Skin of body (tissue), 2 donors: Measurements from ENCODE around the gene TBC1D16. TPM values are rescaled to one million over a fixed set of nuclear protein-coding genes. Genes with fewer than 3 reads are reported as not detected.

Experiments used
- DNase-seq: peaks from one replicate; lab custom pipeline; 2025; lab: John Stamatoyannopoulos, UW
- total RNA-seq: library from RNA; depleted of rRNA; stranded (reverse); fragments of >200 nt; gene quantifications from one replicate; pipeline ENCODE4 v1.2.3, GENCODE V29; 2014

Gene TBC1D16
- total RNA-seq, 1 donor from 2014 or later: 18.3 TPM

DNA sequence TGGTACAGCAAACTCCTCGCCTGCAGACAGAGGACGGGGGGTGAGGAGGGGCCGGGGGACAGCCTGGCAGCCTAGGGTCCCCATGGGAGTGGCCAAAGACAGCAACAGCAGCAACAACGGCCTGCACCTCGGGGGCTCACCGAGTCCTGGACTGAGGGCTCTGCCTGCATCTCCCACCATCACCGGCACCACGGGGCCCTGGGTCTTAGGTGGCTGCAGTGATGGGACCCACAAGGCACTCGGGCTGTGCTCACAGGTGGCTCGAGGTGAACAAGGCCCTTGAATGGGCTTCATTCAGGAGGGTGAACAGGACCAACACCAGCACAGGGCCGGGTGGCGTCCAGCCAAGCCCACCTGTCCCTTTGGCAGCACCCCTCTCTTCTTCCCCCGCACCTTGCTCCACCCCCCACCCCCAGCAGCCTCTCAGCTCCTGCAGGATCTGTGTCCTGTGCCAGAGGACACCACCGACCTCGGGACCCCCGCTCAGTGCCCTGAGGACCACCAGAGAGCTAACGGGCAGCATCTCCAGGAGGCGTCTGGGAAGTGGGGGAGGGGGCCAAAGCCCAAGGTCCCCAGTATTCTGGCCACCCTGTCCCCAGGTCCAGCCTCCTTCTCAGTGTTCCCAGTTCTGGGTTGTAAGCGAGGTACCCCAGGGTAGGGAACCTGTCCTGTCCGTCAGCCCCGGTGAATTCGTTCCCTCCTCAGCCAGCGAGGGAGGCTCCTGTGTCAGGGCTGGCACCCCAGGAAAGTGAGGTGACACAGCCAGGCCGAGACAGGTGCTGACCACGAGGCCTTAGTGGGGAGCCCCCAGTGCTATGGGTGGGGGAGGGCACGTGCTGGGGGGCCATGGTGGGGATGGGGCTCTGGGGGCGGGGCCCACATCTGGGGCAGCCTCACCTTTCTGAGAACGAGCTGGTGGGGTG is 94.3 kb downstream of the TBC1D16 start:
- no peak for DNase-seq

- no peak for DNase-seq
Observed at GRCh38 chr17:79940459-79941087, 95.1 kb downstream of the TBC1D16 start.

- DNase-seq: no peak
Observed at GRCh38 chr17:79939755-79940458, 95.8 kb downstream of the TBC1D16 start.

GRCh38 chr17:79939094-79939435 is 96.6 kb downstream of the TBC1D16 start:
- no peak for DNase-seq

DNA sequence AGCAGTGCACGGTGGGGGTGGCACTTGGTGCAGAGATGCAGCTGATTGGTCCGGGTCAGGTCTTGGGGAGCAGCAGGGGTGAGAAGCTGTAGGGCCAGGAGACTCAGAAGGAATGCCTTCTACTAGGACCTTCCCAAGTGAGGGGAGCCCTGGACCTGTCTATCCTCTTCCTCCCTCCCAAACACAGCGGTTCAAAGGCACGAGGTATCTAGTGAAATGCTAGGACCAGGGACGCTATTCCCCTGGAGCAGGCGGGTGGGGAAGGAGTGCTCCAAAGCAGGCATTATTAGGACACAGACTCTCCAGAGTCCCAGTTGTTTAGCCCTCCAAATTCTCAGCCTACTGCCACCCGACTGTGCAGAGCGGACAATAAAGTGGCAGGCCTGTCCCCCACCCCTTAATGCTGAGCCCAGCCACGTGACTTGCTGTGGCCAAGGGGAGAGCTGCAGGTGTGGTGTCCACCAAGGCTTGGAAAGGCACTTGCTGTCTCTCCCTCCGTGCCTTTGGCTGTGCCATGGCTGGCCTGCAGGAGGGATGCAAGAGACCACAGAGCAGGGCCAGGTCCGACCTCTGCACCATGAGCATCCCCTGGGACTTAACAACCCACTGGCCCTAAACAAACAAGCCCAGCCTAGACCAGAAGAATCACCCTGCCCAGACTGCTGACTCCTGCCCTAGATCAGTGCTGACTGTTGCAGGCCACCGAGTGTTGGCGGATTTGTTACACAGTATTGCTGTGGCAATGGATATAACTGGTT is 97.2 kb downstream of the TBC1D16 start:
- DNase-seq: no peak

DNA sequence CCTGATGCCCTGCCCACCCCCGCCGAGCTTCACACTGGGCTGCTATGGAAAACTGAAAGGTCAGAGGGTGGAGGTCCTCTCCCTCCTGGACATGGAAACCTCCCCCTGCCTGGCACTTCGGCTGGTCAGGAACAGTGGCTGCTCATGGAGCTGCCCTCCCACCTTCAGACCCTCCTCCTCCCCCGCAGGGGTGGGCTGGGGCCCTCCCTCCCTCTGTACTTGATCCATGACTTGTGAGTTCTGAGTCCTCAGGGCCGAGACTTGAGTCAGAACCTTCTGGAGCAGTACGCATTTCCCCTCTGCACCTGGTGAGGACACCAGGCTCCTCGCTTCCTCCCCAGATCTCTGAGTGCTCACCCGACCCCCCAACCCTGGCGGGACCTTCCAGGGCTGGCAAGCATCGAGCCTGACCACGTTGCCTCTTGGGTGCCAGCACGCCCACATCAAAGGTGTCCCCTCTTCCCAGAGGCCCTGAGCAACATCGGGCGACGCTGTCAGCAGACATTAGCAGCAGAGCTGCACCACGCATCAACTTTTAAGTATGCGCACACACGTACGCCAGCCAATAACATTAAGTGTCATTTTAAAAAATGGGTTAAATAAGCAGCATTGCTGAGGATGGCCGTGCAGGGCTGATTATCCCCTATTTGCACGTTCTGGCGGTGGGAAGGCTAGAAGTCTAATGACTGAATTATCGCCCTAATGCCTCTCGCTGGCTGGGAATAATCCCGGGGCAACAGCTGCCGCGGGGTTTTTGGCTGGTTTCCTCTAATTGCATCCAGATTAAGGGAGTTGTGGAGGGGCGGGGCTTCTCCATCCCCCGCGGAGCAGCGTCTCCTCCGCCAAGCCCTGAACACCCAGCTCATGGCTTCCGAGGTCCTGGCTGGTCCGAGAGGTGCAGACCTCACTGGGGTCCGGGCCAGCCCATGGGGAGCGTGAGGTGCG is 98.0 kb downstream of the TBC1D16 start:
- peak; percentile 31 for DNase-seq

GRCh38 chr17:79936641-79937381 is 98.9 kb downstream of the TBC1D16 start:
- DNase-seq: no peak

- no peak for DNase-seq
Observed at GRCh38 chr17:79936050-79936449, 99.6 kb downstream of the TBC1D16 start.

GRCh38 chr17:79935197-79935885 is 100.3 kb downstream of the TBC1D16 start:
- DNase-seq: no peak

DNA sequence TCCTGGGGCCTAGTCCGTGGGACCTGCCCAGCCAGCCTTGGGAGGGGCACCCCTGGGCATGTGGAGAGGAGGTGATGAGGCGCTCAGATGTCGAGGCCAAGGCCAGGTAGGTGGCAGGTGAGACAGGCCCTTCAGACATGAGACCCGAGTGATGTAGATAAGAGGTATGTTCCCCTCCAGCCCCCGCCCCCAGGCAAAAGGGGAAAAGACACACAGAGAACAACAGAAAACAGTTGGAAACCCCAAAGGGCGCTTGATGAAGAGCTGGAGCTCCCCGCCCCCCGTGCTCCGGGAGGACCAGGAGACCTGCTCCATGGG is 101.1 kb downstream of the TBC1D16 start:
- no peak for DNase-seq

DNA sequence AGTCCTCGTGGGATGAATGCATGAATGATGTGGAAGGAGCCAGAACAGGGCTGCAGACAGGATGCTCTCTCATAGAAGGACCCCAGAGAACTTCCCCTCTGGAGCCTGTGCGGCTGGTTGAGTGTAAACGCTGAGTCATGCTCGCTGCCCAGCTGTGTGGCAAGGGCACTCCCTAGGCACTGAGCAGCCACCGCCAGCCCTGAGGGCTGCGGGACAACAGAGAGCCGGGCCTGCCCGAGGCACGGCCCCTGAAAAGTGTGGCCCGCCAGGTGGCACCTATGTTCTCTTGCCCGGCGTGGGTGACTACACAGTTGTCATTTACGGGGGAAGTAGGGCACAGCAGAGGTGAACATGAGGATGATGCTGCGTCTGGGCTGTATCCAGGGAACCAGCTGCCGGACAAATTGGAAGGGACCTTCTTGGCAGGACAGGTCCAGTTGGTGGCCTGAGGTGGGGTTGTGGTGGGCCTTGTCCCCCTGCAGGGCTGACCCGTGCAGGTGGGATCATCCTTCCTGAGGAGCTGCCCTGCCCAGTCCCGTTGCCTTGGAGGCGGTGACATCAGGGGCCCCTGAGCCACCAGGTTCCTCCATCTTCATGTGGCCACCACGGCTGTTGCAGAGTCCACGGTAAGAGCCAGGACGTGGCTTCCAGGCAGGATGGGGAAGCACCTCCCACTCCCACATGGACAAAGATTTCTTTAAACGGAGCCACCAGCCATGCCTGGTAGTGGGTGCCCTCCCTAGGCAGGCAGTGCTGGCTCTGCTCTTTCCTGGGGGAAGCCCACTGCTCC is 101.6 kb downstream of the TBC1D16 start:
- no peak for DNase-seq

DNA sequence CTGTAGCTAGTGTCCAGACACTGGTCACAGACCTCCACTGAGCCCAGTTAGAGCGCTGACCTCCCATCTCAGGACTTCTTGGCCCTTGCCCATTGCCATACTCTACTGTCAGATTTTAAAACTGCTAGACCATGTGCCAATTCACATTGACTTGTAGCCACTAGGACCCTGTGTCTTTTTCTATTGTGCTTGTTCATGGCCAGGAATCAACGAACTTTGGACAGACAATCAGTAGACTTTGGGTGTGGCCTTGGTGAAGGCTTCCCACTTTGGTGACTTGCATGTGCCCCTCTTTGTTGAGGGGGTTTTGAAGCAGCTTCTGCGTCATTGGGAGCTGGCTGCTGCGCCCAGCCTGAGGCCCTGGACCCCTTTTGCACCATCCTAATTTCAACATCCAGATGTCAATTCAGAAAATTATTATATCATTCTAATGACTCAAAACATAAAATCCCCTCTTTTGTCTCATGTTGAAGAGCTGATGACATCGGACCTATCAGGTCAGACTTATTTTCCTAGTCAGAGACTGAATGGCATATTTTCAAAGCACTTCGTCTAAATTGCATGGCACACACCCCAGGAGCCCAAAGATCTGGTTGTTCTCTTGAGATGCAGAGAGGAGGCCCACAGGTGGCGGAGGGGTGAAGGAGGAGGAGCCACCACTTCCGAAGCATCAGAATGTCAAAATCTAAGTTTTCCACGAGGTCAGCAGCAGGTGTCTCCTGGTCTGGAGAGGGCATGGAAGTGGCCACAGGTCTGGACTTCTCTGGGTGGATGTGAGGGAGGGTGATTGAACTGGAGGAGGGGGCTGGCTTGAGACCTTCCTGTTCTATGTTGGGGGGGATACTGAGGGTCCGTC is 103.0 kb downstream of the TBC1D16 start:
- no peak for DNase-seq

- no peak for DNase-seq
Observed at GRCh38 chr17:79931817-79932309, 103.8 kb downstream of the TBC1D16 start.

DNA sequence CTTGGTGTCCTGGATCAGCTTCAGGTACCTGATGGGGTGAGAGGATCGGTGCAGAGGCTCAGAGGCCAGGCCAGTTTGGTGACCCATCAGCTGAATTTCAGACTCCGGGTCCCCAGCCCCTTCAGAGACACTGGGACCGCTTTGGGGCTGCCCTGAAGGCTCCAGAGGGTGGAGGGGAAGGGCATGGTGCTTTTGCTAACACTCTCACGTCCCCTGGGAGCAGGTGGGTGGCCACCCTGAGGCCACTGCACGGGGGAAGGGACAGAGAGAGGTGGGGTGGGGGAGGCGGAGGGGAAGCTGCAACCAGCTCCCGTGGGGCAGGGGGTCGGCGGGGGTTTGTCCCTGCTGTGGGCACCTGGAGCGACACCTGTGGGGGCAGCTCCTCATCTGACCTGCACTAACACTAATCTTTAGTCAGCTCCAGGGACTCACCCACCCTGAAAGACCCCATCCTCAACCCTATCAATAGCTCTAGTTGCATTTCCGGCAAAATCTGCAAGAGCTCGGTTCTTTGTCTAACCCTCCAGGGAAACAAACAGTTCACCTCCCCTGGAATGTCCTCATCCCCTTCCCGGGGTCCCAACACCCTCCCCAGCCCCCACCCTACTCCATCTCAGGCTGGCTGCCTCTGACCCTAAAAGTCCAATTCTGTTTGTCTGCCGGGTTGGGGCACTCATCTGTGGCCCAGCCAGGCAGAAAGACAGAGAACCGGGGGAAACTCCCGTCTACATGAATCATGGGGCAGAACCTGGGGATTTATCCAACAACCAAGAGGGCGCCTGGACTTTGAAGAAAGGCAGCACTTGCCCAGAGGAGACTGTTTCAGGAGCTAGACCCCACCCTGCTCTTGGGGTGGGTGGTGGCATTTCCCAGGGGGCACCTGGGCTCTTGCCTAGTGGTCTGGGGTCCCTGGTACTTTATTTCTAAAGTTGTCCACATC is 104.5 kb downstream of the TBC1D16 start:
- no peak for DNase-seq

- no peak for DNase-seq
Observed at GRCh38 chr17:79930062-79930876, 105.4 kb downstream of the TBC1D16 start.
